ENCODE measurements around the gene FAM200A.
"Not testable (repeated sequence)": the region's sequence is repeated elsewhere in the genome, so short reads cannot be mapped to it uniquely, and the experiment has no call there.

Gene FAM200A

DNA sequence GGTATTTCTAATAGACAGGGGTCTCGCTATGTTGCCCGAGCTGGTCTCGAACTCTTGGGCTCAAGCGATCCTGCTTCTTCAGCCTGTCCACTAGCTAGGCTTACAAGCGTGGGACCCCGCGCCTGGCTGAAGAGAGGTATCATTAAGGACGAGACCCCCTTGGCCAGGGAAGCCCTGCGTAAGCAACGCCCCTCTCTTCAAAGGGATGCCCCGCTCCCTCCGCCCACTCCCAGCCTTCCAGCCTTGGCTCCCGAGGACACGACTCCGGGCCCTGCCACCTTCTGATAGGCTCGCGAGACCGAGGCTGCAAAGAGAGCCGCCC is 47.7 kb downstream of the FAM200A start:
- no peak for DNase-seq (ENCODE audit: low read depth)

DNA sequence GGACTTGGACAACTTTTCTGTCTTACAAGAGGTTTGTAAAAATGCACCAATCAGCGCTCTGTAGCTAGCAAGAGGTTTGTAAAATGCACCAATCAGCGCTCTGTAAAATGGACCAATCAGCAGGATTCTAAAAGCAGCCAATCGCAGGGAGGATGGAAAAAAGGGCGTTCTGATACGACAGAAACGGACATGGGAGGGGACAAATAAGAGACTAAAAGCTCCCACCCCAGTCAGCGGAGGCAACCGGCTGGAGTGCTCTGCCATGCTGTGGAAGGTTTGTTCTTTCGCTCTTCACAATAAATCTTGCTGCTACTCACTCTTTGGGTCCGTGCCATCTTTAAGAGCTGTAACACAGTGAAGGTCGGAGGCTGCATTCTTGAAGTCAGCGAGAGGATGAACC is 50.7 kb downstream of the FAM200A start:
- DNase-seq (ENCODE audit: low read depth), result not testable (repeated sequence)

DNA sequence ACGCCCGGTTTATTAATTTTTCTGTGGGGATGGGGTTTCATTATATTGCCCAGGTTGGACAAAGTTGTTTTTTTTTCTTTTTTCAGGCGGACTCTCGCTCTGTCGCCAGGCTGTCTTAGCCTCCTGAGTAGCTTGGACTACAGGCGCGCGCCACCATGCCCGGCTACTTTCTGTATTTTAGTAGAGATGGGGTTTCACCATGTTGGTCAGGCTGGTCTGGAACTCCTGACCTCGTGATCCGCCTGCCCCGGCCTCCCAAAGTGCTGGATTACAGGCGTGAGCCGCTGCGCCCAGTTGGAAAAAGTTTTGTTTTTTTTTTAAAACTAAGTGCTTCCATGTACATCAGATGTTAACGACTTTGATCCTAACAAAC is 51.3 kb downstream of the FAM200A start:
- DNase-seq (ENCODE audit: low read depth), result no peak

GRCh38 chr7:99499721-99500636 is 51.9 kb downstream of the FAM200A start, which contains the start of gene ZNF394:
Gene ZNF394, minus strand, starts transcription at chr7:99500281. Its CDS starts 188 bp downstream, at chr7:99500093.
- DNase-seq (ENCODE audit: low read depth), result peak; percentile 75

- DNase-seq (ENCODE audit: low read depth), result no peak
Measured at GRCh38 chr7:99499371-99499720, 52.6 kb downstream of the FAM200A start.

GRCh38 chr7:99498546-99498944 is 53.4 kb downstream of the FAM200A start:
- DNase-seq (ENCODE audit: low read depth), result no peak

DNA sequence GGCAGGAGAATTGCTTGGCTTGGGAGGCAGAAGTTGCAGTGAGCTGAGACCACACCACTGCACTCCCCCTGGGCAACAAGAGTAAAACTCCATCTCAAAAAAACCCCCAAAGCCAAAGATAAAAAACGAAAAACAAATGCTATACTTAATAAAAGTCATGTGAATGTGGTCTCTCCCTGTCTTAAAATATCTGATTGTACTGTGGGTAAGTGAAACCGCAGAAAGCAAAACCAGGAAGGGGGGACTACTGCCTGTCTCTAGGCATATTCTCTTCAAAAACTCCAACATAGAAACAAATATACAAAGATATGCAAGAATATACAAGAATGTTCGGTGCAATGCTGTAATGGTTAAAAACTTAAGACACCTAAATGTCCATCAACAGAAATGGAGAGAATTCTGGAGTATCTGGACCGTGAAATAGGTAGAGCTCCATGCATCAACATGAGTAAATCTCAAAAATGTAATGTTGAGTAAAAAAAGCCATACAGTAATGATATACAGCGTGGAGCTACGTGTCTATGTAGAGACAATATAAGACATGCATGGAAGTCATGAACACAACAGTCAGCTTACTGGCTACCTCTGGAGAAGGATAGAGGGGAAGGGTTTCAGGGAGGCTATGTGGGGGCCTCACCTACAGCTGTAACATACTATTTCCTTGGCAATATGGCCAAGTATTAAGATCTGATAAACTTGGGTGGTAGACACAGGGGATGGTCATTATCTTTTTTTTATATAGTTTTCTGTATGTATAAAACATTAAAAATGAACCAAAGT is 54.0 kb downstream of the FAM200A start:
- DNase-seq (ENCODE audit: low read depth), result no peak

All from stimulated activated CD8-positive, alpha-beta memory T cell treated with anti-CD3 and anti-CD28 coated beads, Interleukin-12 subunit alpha, Interleukin-12 subunit beta, amount 100 ng/mL, for 4 hours (primary cell).